Measurements from ENCODE around the gene LYVE1.
"Not testable (repeated sequence)": the region's sequence is repeated elsewhere in the genome, so short reads cannot be mapped to it uniquely, and the experiment has no call there.

LYVE1 gene, protein sequence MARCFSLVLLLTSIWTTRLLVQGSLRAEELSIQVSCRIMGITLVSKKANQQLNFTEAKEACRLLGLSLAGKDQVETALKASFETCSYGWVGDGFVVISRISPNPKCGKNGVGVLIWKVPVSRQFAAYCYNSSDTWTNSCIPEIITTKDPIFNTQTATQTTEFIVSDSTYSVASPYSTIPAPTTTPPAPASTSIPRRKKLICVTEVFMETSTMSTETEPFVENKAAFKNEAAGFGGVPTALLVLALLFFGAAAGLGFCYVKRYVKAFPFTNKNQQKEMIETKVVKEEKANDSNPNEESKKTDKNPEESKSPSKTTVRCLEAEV
- 0.09 to 52.6 (median 2.2) reads per million in 17 experiments for total RNA-seq

DNA sequence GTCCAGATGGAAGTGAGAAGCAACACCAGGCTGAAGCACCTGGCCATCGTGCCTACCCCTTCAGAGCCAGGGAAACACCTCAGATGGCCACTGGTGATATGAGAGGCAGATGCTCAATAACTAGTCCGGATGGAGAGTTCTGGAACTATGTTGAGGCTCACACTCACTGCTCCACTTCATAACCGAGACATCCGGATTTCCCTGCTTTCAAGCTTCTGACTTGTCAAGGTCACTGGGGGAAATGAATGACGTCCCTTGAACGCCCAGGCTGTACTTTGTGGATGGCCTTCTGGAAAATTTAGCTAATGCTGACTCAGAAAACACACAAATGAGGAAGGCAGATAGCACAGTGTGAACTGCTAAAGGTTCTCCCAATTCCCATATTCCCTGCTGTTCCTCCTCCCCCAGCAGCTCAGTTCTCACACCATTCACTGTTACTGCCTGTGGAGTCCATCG is at the start of gene LYVE1:
Gene LYVE1 (minus strand): TSS at position 180 of the 456 bp plus-strand sequence. CDS start 133 bp downstream, at position 47.
- peak; percentile 30 to 61 (median 38) for DNase-seq

DNA sequence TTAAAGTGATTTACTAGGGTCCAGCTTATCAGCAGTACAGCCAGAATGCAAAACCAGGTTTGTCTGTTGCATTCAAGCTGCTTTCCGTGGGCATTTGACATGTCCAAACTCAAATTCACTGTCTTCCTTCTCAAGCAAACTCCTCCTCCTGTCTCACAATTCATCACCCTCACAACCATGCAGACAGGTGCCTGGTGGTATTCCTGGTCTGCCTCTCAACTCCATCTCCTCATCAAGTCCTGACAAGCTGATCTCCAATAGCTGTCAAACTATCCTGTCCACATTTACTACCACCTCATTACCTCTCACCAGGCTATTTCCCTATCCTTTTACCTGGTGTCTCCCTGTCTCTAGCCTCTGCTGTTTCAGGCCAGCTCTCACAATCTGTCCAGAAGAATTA is 49.1 kb upstream of the LYVE1 start:
- no peak for DNase-seq

DNA sequence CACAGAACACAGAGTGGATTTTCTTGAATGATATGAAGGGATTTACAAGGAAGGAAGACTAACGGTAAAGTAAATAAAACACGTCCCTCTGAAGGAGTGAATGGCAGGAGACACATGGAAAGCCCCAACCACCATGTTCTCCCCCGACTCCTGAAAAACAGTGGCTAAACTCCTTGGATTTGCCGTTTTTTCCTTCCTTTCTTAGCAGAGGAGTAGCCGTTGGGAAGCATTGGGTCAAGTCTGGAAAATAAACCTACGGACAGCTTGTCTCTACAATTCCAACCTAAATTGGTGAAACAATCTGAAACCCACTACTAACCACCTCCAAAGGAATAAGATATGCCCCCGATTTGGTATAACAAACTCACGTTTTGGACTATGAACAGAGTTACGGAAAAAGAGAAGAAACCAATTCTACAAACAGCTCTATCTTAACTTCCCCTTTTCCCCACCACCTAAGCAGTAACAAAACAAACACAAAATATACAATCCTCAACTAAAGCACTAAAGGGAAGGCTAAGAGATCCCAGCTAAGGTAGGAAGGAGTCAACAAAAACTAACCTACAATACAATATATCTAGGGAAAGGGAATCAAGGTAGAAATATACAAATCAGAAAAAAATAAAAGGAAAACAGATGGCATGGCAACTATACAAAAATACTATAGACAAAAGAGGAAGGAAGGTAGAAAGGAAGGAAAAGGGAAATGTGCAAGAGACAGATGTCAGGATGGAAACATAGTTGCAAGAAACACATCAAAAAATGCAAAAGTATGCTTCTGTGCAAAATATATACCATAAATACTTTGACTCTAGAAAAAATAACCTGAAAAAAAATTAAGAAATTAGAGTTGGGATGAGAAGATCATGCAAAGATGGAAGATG is 43.8 kb upstream of the LYVE1 start:
- DNase-seq = peak in 2 of 4 experiments; percentile 59 to 62

DNA sequence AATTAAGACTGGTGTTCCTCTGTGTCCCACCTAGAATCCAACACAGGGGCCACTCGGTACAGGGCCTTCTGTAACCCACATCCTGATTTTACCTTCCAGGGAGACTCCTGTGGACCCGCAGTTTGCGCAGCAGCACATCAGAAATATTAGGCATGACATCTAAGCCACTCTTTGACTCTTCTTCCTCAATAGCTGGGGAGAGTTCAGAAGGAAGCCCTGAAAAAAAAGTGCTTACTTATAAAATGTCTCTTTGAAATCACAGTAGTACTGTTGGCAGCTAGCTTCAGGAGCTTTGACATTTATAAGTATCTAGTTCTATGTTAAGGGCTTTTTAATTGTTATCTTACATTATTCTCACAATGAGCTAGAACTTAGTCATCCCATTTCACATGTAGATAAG is 41.2 kb upstream of the LYVE1 start:
- peak in 3 of 4 experiments; percentile 22 to 60 (median 53) for DNase-seq

DNA sequence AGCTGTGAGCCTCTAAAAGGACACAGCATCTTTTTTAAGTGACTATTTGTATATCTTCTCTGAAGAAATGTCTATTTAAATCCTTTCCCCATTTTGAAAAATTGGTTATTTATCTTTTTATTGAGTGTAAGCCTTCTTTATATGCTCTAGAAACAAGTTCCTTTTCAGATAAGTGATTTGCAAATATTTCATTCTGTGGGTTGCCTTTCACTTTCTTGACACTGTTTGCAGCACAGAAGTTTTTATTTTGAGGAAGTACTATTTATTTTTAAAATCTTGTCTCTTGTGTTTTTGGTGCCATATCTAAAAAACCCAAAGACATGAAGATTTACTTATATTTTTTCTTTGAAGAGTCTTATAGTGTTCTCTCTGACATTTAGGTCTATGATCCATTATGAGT is 40.1 kb upstream of the LYVE1 start:
- DNase-seq = peak in 3 of 4 experiments; percentile 27 to 71 (median 69)

DNA sequence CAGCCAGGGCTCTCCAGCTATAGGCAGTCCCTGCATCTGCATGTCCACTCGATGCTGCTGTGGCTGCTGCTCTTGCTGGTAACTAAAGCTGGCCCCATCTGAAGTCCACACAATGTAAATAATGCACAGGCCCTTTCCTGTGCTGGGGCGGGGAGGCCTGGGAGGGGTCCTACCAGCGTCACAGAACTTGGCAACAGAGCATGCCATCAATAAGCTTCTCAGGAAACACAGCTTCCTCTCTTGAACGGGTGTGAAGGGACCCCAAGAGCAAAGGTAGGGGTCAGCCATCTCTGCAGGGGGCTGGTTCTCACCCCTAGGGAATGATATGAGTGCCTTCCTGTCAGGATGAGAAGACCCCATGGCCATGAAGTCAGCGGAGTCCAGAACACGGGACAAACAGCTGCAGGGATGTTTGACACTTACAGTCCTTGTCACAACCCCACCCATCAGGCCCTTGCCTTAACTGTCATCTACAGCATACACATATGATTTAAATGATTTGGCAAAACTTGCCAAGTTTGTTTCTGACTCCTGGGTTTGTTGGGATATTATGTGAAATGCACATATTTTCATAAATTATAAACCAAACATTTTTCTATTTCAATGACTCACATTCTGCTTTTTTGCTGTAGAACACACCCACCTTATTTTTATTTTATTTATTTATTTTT is 39.1 kb upstream of the LYVE1 start:
- no peak for DNase-seq

DNA sequence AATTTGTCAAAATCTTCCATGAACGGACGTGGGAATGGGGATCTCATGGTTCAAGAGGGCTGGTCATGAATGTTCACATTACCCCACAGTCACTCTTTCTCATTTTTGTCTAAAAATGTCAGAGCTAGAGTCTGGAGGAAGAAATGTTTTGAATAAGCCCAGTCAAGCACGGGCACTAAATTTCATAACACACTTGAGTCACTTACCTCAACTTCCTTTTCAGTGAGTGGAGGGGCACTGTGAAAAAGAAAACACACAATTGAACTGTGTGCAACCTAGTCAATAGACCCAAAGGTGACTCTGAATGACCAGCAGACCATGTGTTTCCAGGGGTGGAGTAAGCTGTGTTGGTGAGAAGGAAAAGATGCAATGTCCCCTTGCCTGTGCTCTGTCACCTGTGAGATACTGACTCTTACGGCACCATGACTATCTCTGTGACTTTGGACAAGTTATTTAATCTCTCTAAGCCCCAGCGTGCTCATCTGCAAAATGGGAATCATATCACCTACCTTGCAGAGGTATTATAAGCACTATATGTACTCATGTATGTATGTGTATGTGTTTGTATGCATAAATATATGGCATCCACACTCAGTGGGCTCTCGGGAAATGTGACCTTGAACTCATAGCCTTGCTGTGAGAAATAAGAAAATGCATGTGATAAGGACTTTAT is 38.2 kb upstream of the LYVE1 start:
- DNase-seq = peak; percentile 59 to 91 (median 74)

DNA sequence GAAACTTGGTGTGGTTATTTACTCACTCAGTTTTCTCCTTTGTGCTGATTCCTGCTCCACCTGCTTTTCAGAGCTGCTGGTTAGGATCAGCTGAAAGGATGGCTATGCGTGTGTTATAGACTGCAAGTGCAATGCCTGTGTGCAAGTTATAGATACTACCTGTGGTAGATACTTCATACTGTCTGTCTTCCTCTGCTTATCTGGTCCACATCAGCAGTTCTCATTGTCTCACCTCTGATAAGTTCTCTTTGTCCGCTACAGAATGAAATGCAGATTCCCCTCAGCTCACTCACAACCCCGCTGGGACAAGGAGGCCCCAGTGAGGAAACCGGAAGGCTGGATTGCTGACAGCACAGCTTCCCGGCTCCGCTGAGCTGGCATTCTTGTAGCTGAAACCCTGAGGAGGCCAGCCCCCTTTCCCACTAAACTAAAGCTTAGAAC is 37.5 kb upstream of the LYVE1 start:
- peak; percentile 74 to 91 (median 85) for DNase-seq

DNA sequence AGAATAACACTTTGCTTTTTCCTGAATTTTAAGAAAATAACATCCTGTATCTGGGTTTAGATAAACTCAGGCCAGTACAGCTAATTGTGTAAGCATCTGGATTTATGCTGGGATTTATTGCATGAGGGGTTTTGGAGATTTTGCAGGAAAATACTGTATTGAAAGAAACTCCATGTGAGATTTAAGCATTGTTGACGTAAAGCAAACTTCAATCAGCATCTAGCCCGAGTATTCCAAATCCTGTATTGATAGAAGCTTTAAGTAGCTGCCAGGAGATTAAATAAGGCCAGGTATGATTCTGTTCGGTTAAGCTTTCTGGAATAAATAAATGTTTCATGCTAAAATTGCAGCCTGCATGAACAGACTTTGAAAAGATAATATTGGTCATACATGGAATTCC is 36.3 kb upstream of the LYVE1 start:
- no peak for DNase-seq

DNA sequence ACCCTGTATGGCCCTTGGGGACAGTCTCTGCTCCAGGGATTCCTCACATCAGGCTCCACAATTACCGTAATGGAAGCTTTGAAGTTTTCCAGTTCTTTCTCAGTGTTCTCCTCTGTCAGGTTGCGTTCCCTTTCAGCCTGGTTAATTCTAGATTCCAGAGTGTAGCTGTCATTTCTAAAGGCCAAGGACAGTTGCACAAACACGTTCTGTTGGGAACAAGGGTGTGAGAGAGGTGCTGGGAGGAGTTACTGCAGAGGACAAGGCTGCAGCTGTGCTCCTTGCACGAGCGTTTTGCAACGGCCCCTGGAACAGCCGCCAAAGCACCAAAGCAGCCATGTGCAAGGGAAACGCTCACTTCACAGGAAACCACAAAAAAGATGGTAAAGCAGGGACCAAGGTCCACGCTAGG is 35.9 kb upstream of the LYVE1 start:
- peak in 3 of 4 experiments; percentile 33 to 50 (median 44) for DNase-seq

DNA sequence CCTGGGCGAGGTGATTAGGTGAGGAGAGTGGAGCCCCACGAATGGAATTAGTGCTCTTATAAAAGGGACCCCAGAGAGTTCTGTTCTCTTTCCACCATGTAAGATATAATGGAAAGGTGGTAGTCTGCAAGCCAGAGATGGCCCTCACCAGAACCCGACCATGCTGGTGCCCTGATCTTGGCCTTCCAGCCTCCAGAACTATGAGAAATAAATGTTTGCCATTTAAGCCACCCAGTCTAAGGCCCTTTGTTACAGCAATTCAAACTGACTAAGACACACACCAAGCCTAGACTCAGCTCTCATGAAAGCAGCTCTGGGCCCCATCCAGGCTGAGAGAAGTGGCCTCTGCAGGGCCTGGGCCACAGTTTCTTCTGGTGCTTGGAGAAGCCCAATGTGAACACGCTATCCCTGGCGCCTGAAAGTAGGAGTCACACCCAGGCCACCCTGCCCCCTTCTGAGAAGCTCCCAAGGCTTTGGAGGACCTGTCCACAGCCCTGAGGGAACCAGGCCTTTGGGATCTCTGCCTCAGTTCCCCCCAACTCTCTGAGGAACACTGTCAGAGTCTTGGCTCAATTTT is 35.3 kb upstream of the LYVE1 start:
- no peak for DNase-seq

DNA sequence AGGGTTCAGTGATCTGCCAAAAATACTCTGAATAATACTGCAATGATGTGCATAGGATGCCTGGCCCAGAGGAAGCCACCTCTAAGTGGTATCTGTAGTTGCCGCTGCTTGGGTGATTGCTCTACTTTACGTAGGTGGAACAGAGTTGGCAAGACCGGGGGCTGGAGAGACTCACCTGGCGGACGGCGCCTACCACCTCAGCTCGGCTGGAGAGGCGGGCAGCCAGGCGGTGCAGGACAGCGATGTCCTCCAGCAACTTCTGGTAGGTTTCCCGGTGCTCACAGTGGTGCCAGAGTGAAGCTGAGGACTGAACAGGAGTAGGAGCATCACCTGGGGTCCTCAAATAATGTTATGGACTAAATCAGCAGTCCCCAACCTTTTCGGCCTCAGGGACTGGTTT is 34.5 kb upstream of the LYVE1 start:
- no peak for DNase-seq

DNA sequence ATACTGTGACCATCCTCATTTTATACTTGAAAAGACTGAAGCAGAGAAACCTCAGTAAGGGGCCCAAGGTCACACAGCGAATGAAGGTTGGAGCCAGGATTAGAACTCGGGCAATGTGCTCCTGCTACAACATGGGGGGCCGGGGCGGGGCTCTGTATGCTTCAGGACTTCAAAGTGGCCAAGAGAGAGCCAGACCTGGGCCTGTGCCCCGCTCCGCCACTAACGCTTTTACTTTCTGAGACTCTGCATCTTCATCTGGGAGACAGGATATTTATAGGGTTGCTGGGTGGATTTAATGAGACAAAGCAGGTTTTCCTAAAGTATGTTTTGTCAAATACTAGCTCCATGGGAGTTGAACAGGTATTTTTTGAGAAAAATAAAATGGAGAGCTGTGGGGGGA is 33.9 kb upstream of the LYVE1 start:
- no peak for DNase-seq

DNA sequence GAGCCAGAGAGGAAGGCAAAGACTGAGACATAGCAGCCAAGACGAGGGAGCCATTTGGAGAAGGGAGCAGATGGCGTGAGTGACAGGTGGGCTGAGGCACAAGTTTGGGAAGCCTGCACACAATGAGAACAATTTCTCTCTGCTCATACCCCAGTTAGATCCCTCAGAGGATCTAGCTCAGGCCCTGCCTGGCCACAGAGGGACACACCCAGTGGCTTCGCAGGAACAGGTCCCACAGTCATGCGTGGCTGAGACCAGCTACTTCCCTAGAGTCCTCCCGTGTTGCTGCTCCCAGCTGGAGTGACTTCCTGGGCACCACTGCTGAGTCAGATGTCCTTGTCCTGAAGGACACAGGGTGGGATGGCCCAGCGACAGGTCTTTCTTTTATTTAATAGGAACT is 33.4 kb upstream of the LYVE1 start:
- peak; percentile 27 to 61 (median 52) for DNase-seq

DNA sequence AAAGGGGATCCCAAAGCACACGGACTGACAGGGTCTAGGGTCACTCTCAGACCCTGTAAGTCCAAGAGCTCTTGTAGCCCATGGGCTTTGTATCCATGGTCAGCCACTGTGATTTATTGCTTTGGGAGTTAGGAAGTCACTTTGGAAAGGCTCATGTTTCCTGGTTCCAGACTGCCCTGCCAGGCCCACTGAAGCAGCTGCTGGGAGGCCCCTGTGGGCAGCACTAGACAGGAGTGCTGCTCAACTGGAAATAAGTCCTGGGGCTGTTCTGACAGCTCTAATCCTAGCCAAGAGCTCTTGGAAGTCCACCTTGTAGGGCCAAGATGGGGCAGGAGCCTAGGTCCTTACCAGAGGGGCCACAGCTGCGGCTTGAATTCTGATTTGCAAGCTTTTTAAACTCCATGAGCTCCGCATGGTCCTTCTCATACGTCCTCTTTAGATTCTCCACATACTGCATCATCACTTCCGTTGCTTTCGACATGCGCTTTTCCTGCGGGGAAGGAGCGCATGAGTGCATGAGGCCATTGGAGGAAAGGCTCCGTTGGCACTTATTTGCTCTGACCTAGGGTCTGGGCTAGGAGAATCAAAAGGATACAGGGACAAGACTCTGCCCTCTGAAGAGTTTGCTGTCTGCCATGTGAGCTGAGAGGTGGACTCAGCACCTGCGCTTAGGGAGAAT is 32.2 kb upstream of the LYVE1 start:
- peak; percentile 51 to 63 (median 60) for DNase-seq

DNA sequence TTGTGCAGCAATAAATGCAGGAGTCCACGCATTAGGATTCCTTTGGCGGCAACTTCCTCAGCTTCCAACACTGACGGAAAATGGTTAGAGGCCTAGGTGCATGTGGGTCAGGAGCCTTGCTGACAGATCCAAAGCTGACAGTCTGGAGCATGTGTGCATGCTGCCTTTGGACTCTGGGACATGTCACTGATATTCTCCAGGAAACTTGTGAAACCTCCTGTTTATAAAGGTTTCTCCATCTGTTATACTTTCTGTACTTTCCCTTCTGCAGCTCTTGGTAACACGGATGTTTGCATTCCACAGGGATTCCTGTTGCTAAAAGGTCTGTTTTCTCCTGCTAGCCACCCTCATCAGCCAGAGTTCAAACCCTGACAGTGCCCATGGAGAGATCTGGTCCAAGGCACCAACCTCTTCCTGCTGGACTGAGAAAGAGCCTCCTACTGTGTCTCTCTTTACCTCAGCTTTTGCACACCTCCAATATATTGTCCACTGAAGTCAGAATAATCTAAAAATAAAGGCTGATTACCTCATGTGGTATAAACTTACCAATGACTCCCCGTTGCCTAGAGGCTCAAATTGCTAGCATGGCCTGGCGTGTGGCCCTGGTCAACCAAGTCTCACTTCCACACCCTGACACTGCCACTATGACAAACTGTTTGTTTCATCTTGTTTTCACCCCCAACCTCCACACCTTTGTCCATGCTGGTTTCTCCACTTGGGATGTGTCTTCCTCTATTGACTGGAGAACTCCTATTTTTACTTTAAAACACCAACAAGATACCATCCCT is 31.1 kb upstream of the LYVE1 start:
- DNase-seq = no peak

DNA sequence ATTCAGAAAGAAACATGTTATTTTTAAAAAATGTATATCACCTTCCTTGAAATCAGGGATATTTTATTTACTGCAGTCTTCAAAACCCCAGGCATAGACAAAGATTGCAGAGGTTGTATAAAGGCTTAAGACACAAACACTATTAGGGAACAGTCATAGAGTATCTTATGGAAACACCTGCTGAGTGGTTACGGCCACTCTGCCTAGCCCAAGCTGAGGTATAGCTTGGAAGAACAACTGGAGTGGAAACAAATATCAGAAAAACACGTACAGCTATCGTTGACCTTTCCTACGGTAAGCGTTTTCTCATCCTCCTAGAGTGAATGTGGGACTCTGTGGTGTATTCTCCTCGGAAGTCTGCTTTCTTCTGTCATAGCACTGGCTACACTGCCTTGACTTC is 30.4 kb upstream of the LYVE1 start:
- no peak for DNase-seq

DNA sequence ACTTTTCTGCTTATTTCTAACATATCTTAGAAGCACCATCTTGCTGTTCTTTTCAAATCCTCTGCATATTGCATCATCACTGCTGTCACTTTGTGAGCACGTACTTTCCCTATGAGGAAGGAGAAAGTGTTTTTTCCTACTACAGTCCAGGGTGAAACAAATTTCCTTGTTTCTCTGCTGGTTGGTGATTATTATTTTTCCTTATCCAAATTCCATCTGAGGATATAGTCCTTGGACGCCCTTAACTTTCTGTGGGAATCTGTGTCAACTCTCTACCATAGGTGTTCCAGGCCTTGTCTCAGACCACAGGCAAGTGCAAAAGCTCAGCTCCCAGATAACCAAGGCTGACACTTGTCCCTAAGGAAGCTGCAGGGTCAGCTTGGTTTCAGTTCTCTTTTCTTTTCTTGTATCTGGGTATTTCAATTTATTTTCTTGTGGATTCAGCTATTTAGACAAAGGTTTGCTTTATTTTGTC is 29.4 kb upstream of the LYVE1 start:
- peak; percentile 60 to 86 (median 73) for DNase-seq

DNA sequence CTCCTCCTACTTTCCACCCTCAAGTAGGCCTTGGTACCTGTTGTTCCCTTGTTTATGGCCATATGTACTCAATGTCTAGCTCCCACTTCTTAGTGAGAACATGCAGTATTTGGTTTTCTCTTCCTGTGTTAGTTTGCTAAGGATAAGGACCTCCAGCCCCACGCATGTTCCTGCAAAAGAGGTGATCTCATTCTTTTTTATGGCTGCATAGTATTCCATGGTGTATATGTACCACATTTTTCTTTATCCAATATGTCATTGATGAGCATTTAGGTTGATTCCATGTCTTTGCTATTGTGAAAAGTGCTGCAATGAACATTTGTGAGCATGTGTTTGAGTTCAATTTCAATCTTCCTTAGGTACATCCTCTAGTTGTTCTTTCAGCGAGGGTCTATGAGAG is 27.4 kb upstream of the LYVE1 start:
- not testable (repeated sequence) for DNase-seq

DNA sequence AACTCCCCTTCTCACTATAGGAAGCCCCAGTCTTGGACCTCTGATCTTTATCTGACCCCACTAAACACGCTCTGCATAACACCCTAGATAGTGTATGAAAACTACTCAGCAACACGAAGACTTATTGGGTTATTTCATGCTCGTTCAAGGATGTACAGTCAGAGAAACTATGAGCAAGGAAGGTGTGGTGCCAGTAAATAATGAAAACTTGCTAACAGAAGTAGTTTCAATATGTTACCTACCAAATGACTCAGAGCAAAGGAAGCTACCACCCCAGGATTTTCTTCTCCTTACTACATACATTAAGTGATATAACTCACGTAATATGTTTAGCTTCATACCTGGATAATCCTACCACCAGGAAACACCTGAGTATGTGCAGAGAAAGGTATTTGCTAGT is 25.9 kb upstream of the LYVE1 start:
- no peak for DNase-seq
